ENCODE data around the gene CD99. TPM values are rescaled to one million over a fixed set of nuclear protein-coding genes. Genes with fewer than 3 reads are reported as not detected.

CD99 gene
- total and polyA plus RNA-seq, 4 donors = 118 to 266 (median 189) TPM

DNA sequence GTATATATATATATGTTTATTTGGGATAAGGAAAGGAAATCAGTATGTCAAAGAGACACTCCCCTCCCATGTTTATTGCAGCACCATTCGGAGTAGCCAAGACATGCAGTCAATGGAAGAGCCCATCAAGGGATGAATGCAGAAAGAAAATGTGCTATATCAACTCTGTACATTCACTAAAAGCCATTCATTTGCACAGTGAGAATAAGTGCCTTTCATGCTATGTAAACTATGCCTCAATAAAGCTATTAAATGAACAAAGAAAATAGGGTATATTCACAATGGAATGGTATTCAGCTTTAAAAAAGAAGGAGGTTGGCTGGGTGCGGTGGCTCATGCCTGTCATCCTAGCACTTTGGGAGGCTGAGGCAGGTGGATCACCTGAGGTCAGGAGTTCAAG lies 20.3 kb downstream of the CD99 start:
- Histone ChIP-seq H3K4me1 (ENCODE audit: control insufficient read depth in 5 of 5, insufficient read depth in 5 of 5, low read length in 5 of 5) (peaks cover 8 to 31% (median 10%) of the 10 kb centered on the region in 5 donors), H3K27ac (ENCODE audit: low read depth in 1 of 2, low read length in 1 of 2) (no peak overlapping the region), H3K4me3 (no peak overlapping the region), H3K36me3 (ENCODE audit: control insufficient read depth in 4 of 4, insufficient read depth in 4 of 4, low read length in 4 of 4) (peaks cover 3 to 16% (median 8%) of the 10 kb centered on the region in 4 donors), H3K27me3 (ENCODE audit: control insufficient read depth in 3 of 3, insufficient read depth in 3 of 3, low read length in 2 of 3) (peaks cover 0 to 18% (median 0%) of the 10 kb centered on the region in 3 donors), H3K9me3 (ENCODE audit: control insufficient read depth in 4 of 4, insufficient read depth in 3 of 4, low read length in 3 of 4) (no peaks in the 10 kb centered on the region), H3K9ac (ENCODE audit: insufficient read depth in 1 of 2, low read length in 2 of 2) (no peak overlapping the region)
- WGBS, 2 donors = 94 to 95% methylated on average over 2 of the region's 2 CpGs
- no peak for ATAC-seq (ENCODE audit: insufficient read depth, low FRiP score)
- DNase-seq = no peak
- TF ChIP-seq, protein P1, sequence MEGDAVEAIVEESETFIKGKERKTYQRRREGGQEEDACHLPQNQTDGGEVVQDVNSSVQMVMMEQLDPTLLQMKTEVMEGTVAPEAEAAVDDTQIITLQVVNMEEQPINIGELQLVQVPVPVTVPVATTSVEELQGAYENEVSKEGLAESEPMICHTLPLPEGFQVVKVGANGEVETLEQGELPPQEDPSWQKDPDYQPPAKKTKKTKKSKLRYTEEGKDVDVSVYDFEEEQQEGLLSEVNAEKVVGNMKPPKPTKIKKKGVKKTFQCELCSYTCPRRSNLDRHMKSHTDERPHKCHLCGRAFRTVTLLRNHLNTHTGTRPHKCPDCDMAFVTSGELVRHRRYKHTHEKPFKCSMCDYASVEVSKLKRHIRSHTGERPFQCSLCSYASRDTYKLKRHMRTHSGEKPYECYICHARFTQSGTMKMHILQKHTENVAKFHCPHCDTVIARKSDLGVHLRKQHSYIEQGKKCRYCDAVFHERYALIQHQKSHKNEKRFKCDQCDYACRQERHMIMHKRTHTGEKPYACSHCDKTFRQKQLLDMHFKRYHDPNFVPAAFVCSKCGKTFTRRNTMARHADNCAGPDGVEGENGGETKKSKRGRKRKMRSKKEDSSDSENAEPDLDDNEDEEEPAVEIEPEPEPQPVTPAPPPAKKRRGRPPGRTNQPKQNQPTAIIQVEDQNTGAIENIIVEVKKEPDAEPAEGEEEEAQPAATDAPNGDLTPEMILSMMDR (IDR thresholded peaks at IDR 0.05; ENCODE audit: control extremely low read depth, extremely low read depth) = no peak

DNA sequence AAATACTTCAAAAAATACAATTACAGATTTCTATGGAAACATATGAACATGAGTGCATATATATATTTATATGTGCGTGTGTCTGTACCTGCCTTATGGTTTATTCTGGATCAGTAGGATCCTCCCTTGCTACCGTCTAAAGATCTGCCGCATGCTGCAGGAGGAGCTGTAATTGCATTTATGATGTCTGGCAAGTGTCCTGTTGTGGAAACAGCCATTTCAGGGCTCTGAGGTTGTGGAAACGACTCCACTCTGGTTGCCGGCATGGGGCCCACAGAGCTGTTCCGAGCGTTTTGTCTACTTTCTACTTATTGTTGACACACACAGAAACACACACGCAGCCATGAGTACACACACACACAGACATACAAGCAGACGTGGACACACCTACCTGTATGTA lies 21.3 kb downstream of the CD99 start:
- peaks cover 2 to 22% (median 6%) of the 10 kb centered on the region in 5 donors for H3K4me1 ChIP-seq (ENCODE audit: control insufficient read depth in 5 of 5, insufficient read depth in 5 of 5, low read length in 5 of 5)
- no peak for ATAC-seq (ENCODE audit: insufficient read depth, low FRiP score)
- H3K9me3 ChIP-seq (ENCODE audit: control insufficient read depth in 4 of 4, insufficient read depth in 3 of 4, low read length in 3 of 4) = no peaks in the 10 kb centered on the region
- H3K27me3 ChIP-seq (ENCODE audit: control insufficient read depth in 3 of 3, insufficient read depth in 3 of 3, low read length in 2 of 3) = peaks cover 0 to 18% (median 0%) of the 10 kb centered on the region in 3 donors
- H3K27ac ChIP-seq (ENCODE audit: low read depth in 1 of 2, low read length in 1 of 2) = no peak overlapping the region
- TF ChIP-seq, protein P1 (IDR thresholded peaks at IDR 0.05; ENCODE audit: control extremely low read depth, extremely low read depth) = no peak
- WGBS, 2 donors = 93 to 96% methylated on average over 9 of the region's 9 CpGs
- H3K4me3 ChIP-seq = no peak overlapping the region
- peaks cover 4 to 17% (median 11%) of the 10 kb centered on the region in 4 donors for H3K36me3 ChIP-seq (ENCODE audit: control insufficient read depth in 4 of 4, insufficient read depth in 4 of 4, low read length in 4 of 4)
- no peak overlapping the region for H3K9ac ChIP-seq (ENCODE audit: insufficient read depth in 1 of 2, low read length in 2 of 2)
- no peak for DNase-seq

DNA sequence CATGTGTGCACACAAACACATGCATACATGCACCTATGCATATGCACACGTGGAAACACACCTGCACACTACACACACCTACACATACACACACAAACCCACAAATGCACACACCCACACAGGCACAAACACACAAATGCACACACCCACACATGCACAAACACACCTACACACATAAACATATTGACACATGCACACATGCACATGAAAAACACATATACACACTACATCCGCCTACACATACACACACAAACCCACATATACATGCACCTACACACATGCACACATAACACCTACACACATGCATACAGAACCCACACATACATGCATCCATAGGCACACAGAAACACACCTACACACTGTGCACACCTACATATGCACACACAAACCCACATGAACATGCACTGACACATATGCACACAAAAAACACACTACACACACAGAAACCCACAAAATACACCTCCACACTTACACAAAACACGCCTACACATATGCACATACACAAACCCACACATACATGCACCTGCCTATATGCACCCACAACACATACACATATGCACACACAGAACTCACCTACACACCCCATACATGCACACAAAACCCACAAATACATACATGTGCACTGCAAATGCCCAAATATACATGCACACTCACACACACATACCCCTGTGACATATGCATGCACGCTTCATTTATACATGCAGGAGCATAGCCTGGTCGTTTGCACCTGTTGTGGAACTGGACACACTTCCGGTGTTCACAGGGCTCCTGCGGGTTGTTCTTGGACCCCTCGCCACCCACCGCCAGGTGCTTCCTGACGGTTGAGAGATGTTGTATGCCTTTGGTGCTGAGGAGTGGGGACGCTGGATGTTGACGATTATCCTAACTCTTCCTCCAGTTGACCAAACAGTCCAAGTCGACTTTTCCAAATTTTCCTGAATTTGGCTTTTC lies 22.1 kb downstream of the CD99 start:
- ATAC-seq (ENCODE audit: insufficient read depth, low FRiP score) (no peak), DNase-seq (no peak)
- Histone ChIP-seq H3K4me1 (ENCODE audit: control insufficient read depth in 5 of 5, insufficient read depth in 5 of 5, low read length in 5 of 5) (peaks cover 0 to 17% (median 6%) of the 10 kb centered on the region in 5 donors), H3K27me3 (ENCODE audit: control insufficient read depth in 3 of 3, insufficient read depth in 3 of 3, low read length in 2 of 3) (peaks cover 0 to 15% (median 0%) of the 10 kb centered on the region in 3 donors), H3K4me3 (no peak overlapping the region), H3K36me3 (ENCODE audit: control insufficient read depth in 4 of 4, insufficient read depth in 4 of 4, low read length in 4 of 4) (peaks cover 6 to 21% (median 14%) of the 10 kb centered on the region in 4 donors), H3K9ac (ENCODE audit: insufficient read depth in 1 of 2, low read length in 2 of 2) (no peak overlapping the region), H3K9me3 (ENCODE audit: control insufficient read depth in 4 of 4, insufficient read depth in 3 of 4, low read length in 3 of 4) (no peaks in the 10 kb centered on the region), H3K27ac (ENCODE audit: low read depth in 1 of 2, low read length in 1 of 2) (no peak overlapping the region)
- WGBS, 2 donors = 53 to 74% methylated on average over 13 of the region's 13 CpGs
- TF ChIP-seq, protein P1 (IDR thresholded peaks at IDR 0.05; ENCODE audit: control extremely low read depth, extremely low read depth) = no peak

Data from lung (tissue), 12 donors.